ENCODE results near the gene ANKUB1. TPM values are rescaled to one million over a fixed set of nuclear protein-coding genes. Genes with fewer than 3 reads are reported as not detected.

Gene ANKUB1
- total RNA-seq, 1 donor from 2014 or later: 3.1 TPM

DNA sequence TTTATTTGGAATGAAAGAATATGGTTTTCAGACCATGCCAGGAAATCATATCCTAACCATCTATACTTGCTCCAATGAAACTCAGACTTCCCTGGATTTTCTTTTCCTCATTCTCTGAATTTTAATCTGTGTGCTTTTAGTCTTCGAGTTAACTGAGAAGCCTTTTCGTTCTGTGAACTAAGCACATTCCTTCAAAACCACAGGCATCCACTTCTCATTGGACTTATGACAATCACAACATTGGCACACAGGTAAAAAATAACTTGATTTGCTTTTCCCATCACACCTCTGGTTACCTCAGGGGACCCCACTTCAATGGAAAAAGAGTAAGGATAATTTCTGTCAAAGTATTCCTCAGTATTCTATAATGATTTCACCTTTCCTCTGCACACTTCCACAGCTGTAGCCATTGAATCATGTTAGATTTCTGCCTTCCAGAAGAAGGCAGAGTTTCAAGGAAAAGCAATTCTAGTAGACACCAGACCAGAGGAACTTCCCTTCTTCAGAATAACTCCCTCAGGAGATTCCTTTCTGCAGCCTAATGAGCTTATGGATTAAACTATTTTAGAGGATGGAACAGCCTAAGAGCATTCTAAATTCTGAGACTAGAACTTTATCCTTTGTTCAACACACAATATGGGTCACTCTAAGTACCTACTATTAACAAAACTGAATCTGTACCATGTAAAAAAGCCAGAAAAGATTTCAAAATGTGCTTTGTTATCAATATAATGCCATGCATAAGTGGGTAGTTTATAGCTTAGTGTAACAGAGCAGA is 56.0 kb downstream of the ANKUB1 start:
- Histone ChIP-seq H3K27me3 (ENCODE audit: low read depth) (no peaks in the 10 kb centered on the region), H3K4me3 (no peak overlapping the region), H3K9me3 (no peaks in the 10 kb centered on the region), H3K27ac (peak overlapping the region; percentile 36), H3K4me1 (peaks cover 7% of the 10 kb centered on the region), H3K36me3 (peaks cover 30% of the 10 kb centered on the region)
- peak; percentile 83 to 95 for ATAC-seq
- DNase-seq: no peak
- TF ChIP-seq, protein P1, sequence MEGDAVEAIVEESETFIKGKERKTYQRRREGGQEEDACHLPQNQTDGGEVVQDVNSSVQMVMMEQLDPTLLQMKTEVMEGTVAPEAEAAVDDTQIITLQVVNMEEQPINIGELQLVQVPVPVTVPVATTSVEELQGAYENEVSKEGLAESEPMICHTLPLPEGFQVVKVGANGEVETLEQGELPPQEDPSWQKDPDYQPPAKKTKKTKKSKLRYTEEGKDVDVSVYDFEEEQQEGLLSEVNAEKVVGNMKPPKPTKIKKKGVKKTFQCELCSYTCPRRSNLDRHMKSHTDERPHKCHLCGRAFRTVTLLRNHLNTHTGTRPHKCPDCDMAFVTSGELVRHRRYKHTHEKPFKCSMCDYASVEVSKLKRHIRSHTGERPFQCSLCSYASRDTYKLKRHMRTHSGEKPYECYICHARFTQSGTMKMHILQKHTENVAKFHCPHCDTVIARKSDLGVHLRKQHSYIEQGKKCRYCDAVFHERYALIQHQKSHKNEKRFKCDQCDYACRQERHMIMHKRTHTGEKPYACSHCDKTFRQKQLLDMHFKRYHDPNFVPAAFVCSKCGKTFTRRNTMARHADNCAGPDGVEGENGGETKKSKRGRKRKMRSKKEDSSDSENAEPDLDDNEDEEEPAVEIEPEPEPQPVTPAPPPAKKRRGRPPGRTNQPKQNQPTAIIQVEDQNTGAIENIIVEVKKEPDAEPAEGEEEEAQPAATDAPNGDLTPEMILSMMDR (IDR thresholded peaks at IDR 0.05): no peak
- intact Hi-C loops (cut with DNase I): no loop called here

DNA sequence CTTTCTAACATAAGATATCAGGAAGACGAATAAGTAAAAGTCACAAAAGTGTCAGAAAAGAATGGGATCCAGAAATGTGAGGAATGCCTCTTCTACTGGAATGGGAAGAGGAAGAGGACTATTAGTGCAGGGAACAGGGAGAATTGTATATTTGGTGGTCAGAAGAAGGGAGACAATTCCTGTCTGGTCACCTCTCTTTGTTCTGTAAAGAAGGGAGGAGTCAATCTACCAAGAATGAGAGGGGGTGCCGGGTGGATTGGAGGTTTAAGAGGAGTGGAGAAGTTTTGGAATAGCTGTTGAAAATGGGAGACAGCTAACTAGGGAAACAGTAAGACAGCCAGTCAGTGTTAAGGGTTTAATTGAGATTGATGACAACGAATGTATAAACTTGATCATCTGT is 60.1 kb downstream of the ANKUB1 start:
- TF ChIP-seq, protein P1 (IDR thresholded peaks at IDR 0.05): no peak
- ATAC-seq: no peak
- Histone ChIP-seq H3K4me1 (peaks cover 7% of the 10 kb centered on the region), H3K27ac (no peak overlapping the region), H3K4me3 (no peak overlapping the region), H3K36me3 (no peaks in the 10 kb centered on the region), H3K9me3 (no peaks in the 10 kb centered on the region), H3K27me3 (ENCODE audit: low read depth) (no peaks in the 10 kb centered on the region)
- intact Hi-C loops (cut with DNase I): no loop called here
- no peak for DNase-seq

DNA sequence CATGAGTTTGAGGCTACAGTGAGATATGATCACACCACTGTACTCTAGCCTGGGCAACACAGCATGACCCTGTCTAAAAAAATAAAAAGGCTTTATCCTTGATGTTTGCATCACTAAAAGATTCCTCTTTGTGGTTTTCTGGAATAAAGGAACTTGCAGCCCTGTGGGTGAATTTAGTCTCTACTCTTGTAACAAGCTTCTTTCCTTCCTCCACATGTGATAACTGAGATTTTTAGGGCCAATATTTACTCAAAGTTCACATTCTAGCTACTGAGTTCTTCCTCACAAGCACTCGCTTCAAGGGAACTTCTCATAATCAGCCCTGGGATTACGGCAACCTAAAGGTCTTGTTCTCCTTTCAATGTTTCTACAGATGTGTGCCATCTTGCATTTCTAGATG is 64.7 kb downstream of the ANKUB1 start:
- Histone ChIP-seq H3K4me1 (no peaks in the 10 kb centered on the region), H3K27me3 (ENCODE audit: low read depth) (no peaks in the 10 kb centered on the region), H3K36me3 (no peaks in the 10 kb centered on the region), H3K4me3 (no peak overlapping the region), H3K9me3 (no peaks in the 10 kb centered on the region), H3K27ac (no peak overlapping the region)
- intact Hi-C loops (cut with DNase I): no loop called here
- DNase-seq (no peak), ATAC-seq (peak; percentile 21 to 45)
- TF ChIP-seq, protein P1 (IDR thresholded peaks at IDR 0.05): no peak

DNA sequence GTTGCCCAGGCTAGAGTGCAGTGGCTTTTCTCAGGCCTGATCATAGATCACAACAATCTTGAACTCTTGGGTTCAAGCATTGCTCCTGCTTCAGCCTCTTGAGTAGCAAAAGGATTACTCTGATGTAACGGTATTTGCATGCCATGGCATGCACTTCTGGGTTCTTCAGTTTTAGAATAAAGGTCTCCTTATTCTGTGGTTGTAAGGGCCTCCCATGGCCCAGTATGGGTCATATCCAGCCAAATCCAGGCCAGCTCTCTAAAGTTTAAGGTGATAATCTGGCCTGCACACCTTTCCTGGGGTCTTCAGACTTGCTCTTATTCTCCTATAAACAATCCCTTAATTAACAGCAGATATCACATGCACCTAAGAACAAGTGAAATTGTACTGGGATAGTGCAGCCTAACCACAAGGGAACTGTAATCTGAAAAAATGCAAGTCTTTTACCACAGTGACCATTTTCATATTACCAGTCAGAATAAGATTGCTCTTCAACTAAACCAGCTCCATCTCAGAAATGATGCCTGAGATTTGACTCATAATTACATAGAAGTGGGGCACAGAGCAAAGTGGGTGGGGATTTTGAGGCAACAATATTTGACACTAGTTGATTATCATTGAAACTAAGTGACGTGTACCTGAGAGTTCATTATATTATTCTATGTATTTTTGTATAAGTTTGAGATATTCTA is 65.5 kb downstream of the ANKUB1 start:
- no peak for ATAC-seq
- Histone ChIP-seq H3K9me3 (no peaks in the 10 kb centered on the region), H3K4me1 (no peaks in the 10 kb centered on the region), H3K36me3 (no peaks in the 10 kb centered on the region), H3K27me3 (ENCODE audit: low read depth) (no peaks in the 10 kb centered on the region), H3K27ac (no peak overlapping the region), H3K4me3 (no peak overlapping the region)
- intact Hi-C loops (cut with DNase I): no loop called here
- TF ChIP-seq, protein P1 (IDR thresholded peaks at IDR 0.05): no peak
- DNase-seq: no peak

DNA sequence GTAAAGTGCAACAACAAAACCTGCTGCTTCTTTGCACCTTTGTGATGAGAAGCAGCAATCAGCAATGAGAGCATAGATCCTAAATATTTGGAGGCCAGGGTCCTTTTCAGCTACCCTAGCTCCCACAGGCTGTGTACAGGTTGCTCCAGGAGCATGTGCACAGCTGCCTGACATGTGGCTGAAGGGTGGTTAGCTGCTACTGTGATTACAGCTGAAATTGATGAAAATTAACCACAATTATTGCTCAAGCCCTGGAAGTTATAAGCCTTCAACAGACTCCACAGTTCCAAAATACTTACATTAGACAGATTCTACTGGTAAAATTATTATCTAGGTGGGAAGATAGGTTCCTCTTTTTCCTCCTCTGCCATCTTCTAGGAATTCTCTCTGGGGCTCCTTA is 68.6 kb downstream of the ANKUB1 start:
- intact Hi-C loops (cut with DNase I): no loop called here
- H3K9me3 ChIP-seq: peaks cover 9% of the 10 kb centered on the region
- H3K27ac ChIP-seq: no peak overlapping the region
- H3K27me3 ChIP-seq (ENCODE audit: low read depth): no peaks in the 10 kb centered on the region
- TF ChIP-seq, protein P1 (IDR thresholded peaks at IDR 0.05): no peak
- DNase-seq: no peak
- no peak for ATAC-seq
- H3K4me1 ChIP-seq: no peaks in the 10 kb centered on the region
- H3K4me3 ChIP-seq: no peak overlapping the region
- H3K36me3 ChIP-seq: no peaks in the 10 kb centered on the region

Data from lower lobe of right lung (tissue), 2 donors.